Measurements from ENCODE around the gene LCE1B.

The LCE1B gene

DNA sequence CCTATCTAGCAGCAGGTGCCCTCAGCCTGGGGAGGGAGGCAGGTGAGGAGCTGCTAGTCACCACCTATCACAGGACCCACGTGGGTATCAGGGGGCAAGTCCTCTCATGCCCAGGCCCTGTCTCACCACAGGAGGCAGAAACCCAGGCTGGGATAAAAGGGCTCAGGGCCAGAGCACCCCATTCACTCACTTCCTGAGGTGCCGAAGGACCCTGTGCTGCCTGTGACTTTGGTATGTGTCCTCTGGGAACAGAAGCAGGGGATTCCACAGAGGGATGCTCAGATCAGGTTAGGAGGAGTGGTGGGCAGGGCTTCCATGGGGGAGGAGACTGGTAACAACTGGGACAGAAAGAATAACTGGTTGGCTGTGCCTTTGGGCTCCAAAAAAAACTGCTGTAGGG, 25.7 kb upstream of the LCE1B start, which contains the start of gene LCE1E:
Gene LCE1E (plus strand): TSS at position 181 of the 400 bp plus-strand sequence. CDS start 1,043 bp downstream, outside the sequence.
- no peaks in the 10 kb centered on the region for H3K36me3 ChIP-seq (ENCODE audit: control insufficient read depth in 4 of 4, insufficient read depth in 4 of 4, low read length in 3 of 4)
- DNase-seq: no peak
- H3K4me1 ChIP-seq (ENCODE audit: control extremely low read depth in 1 of 4, control insufficient read depth in 4 of 4, insufficient read depth in 4 of 4, low read length in 3 of 4): no peaks in the 10 kb centered on the region
- POLR2A ChIA-PET: no interaction called here
- H3K9me3 ChIP-seq (ENCODE audit: control extremely low read depth in 1 of 5, control insufficient read depth in 4 of 5, insufficient read depth in 2 of 5, low read depth in 1 of 5, low read length in 4 of 5): no peaks in the 10 kb centered on the region
- WGBS (ENCODE audit: insufficient coverage): 29% methylated on average over 1 of the region's 2 CpGs
- no peak within 1 kb of the TSS for H3K4me3 ChIP-seq (ENCODE audit: control insufficient read depth in 1 of 7, extremely low read depth in 1 of 7, insufficient read depth in 4 of 7, low read depth in 2 of 7, low read length in 6 of 7)
- H3K27me3 ChIP-seq (replicated peaks in 2 of 5; ENCODE audit: control insufficient read depth in 4 of 5, insufficient read depth in 5 of 5, low read length in 4 of 5): peaks cover 0 to 14% (median 2%) of the 10 kb centered on the region in 5 experiments
- H3K27ac ChIP-seq (ENCODE audit: insufficient read depth in 1 of 2, low read depth in 1 of 2, low read length in 2 of 2, poor library complexity in 1 of 2, severe bottlenecking in 2 of 2): no peak within 1 kb of the TSS
- CTCF ChIA-PET: no interaction called here

DNA sequence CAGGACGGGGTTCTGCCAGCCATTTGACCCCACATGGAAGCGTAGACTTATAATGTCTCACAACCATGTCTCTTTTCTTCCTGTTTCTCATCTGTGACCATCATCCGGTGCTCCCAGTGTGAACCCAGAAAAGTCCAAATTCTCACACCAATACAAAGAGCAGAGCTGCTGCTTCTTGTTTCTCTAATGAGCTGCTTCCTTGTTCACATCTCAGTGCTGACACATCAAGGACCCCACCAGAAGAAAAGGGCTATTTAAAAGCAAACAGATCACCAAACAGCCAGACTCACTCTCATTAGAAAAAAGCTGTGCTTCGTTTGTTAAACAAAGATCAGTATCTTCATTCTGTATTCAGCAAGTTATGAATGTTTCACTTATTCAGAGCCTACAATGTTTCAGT, 16.1 kb upstream of the LCE1B start:
- WGBS (ENCODE audit: insufficient coverage): no CpG with 5 or more reads among the region's 4 CpGs
- CTCF ChIA-PET: no interaction called here
- no peak overlapping the region for H3K27ac ChIP-seq (ENCODE audit: insufficient read depth in 1 of 2, low read depth in 1 of 2, low read length in 2 of 2, poor library complexity in 1 of 2, severe bottlenecking in 2 of 2)

DNA sequence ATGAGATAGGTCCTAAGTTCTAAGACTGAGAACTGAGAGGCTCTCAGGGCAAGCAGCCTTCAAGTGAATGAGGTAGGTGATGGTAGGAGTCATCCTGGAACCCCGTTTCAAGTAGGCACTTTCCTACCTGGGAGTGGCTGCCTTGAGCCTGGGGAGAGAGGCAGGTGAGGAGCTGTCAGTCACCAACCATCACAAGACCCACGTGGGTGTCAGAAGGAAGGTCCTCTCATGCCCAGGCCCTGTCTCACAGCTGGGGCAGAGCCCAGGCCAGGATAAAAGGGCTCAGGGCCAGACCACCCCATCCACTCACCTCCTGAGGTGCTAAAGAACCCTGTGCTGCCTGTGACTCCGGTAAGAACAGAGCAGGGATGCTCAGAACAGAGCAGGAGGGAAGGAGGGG, 15.3 kb upstream of the LCE1B start, which contains the start of gene LCE1D:
Gene LCE1D (plus strand): TSS at position 301 of the 400 bp plus-strand sequence. CDS start 1,074 bp downstream, outside the sequence.
- WGBS (ENCODE audit: insufficient coverage): 100% methylated on average over 1 of the region's 3 CpGs

More for the DNA sequence above, 16.1 kb upstream of the LCE1B start:
- no peaks in the 10 kb centered on the region for H3K36me3 ChIP-seq (ENCODE audit: control insufficient read depth in 4 of 4, insufficient read depth in 4 of 4, low read length in 3 of 4)
- POLR2A ChIA-PET: no interaction called here
- H3K4me3 ChIP-seq (ENCODE audit: control insufficient read depth in 1 of 7, extremely low read depth in 1 of 7, insufficient read depth in 4 of 7, low read depth in 2 of 7, low read length in 6 of 7): no peak overlapping the region
- H3K27me3 ChIP-seq (replicated peaks in 2 of 5; ENCODE audit: control insufficient read depth in 4 of 5, insufficient read depth in 5 of 5, low read length in 4 of 5): peaks cover 0 to 6% (median 0%) of the 10 kb centered on the region in 5 experiments
- DNase-seq: no peak
- no peaks in the 10 kb centered on the region for H3K4me1 ChIP-seq (ENCODE audit: control extremely low read depth in 1 of 4, control insufficient read depth in 4 of 4, insufficient read depth in 4 of 4, low read length in 3 of 4)
- H3K9me3 ChIP-seq (ENCODE audit: control extremely low read depth in 1 of 5, control insufficient read depth in 4 of 5, insufficient read depth in 2 of 5, low read depth in 1 of 5, low read length in 4 of 5): no peaks in the 10 kb centered on the region

DNA sequence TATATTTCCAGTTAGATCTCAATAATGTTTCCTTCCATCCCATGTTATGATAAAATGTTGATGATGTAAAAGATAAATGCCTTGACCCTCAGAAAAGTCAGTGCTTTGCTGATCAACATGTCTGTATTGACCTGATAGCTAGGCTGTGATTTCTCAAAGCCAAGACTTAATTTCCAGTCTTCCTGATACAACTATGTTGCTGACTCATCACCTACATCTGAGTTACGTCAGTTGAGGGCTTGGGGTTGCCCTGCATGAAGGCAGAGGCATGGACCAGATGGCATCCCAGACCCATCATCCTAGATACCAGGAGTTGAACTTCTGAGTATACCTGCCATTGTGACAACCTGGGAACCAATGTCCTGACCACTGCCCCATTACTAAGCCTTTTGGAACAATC, 10.4 kb upstream of the LCE1B start:
- Histone ChIP-seq H3K9me3 (ENCODE audit: control extremely low read depth in 1 of 5, control insufficient read depth in 4 of 5, insufficient read depth in 2 of 5, low read depth in 1 of 5, low read length in 4 of 5) (no peaks in the 10 kb centered on the region), H3K27ac (ENCODE audit: insufficient read depth in 1 of 2, low read depth in 1 of 2, low read length in 2 of 2, poor library complexity in 1 of 2, severe bottlenecking in 2 of 2) (no peak overlapping the region), H3K36me3 (ENCODE audit: control insufficient read depth in 4 of 4, insufficient read depth in 4 of 4, low read length in 3 of 4) (no peaks in the 10 kb centered on the region), H3K4me1 (ENCODE audit: control extremely low read depth in 1 of 4, control insufficient read depth in 4 of 4, insufficient read depth in 4 of 4, low read length in 3 of 4) (no peaks in the 10 kb centered on the region), H3K27me3 (replicated peaks in 2 of 5; ENCODE audit: control insufficient read depth in 4 of 5, insufficient read depth in 5 of 5, low read length in 4 of 5) (peaks cover 0 to 9% (median 2%) of the 10 kb centered on the region in 5 experiments), H3K4me3 (ENCODE audit: control insufficient read depth in 1 of 7, extremely low read depth in 1 of 7, insufficient read depth in 4 of 7, low read depth in 2 of 7, low read length in 6 of 7) (no peak overlapping the region)
- no peak for DNase-seq
- CTCF ChIA-PET: no interaction called here
- WGBS (ENCODE audit: insufficient coverage): 89% methylated on average over 1 of the region's 1 CpG
- POLR2A ChIA-PET: no interaction called here

More for the DNA sequence above, 15.3 kb upstream of the LCE1B start, which contains the start of gene LCE1D:
- no peaks in the 10 kb centered on the region for H3K4me1 ChIP-seq (ENCODE audit: control extremely low read depth in 1 of 4, control insufficient read depth in 4 of 4, insufficient read depth in 4 of 4, low read length in 3 of 4)
- DNase-seq: no peak
- H3K9me3 ChIP-seq (ENCODE audit: control extremely low read depth in 1 of 5, control insufficient read depth in 4 of 5, insufficient read depth in 2 of 5, low read depth in 1 of 5, low read length in 4 of 5): no peaks in the 10 kb centered on the region
- H3K36me3 ChIP-seq (ENCODE audit: control insufficient read depth in 4 of 4, insufficient read depth in 4 of 4, low read length in 3 of 4): no peaks in the 10 kb centered on the region
- no peak within 1 kb of the TSS for H3K4me3 ChIP-seq (ENCODE audit: control insufficient read depth in 1 of 7, extremely low read depth in 1 of 7, insufficient read depth in 4 of 7, low read depth in 2 of 7, low read length in 6 of 7)
- POLR2A ChIA-PET: no interaction called here
- CTCF ChIA-PET: no interaction called here
- no peak within 1 kb of the TSS for H3K27ac ChIP-seq (ENCODE audit: insufficient read depth in 1 of 2, low read depth in 1 of 2, low read length in 2 of 2, poor library complexity in 1 of 2, severe bottlenecking in 2 of 2)
- H3K27me3 ChIP-seq (replicated peaks in 2 of 5; ENCODE audit: control insufficient read depth in 4 of 5, insufficient read depth in 5 of 5, low read length in 4 of 5): peaks cover 0 to 7% (median 0%) of the 10 kb centered on the region in 5 experiments

DNA sequence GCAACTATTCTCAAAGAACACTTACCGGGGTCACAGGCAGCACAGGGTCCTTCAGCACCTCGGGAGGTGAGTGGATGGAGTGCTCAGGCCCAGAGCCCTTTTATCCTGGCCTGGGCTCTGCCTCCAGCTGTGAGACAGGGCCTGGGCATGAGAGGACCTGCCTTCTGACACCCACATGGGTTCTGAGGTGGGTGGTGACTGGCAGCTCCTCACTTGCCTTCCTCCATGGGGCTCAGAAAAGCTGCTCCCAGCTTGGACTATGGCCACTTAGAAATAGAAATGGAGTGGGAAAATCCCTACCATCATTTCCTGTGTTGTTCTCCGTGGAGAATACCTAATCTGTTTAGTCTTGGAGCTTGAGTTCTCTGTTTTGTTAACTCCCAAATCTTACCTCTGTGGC, 5.2 kb upstream of the LCE1B start, which contains the start of gene LCE1C:
Gene LCE1C (minus strand): TSS at position 76 of the 400 bp plus-strand sequence. CDS start 1,173 bp downstream, outside the sequence.
- Histone ChIP-seq H3K9me3 (ENCODE audit: control extremely low read depth in 1 of 5, control insufficient read depth in 4 of 5, insufficient read depth in 2 of 5, low read depth in 1 of 5, low read length in 4 of 5) (no peaks in the 10 kb centered on the region), H3K4me3 (ENCODE audit: control insufficient read depth in 1 of 7, extremely low read depth in 1 of 7, insufficient read depth in 4 of 7, low read depth in 2 of 7, low read length in 6 of 7) (no peak within 1 kb of the TSS), H3K27me3 (replicated peaks in 2 of 5; ENCODE audit: control insufficient read depth in 4 of 5, insufficient read depth in 5 of 5, low read length in 4 of 5) (peaks cover 0 to 13% (median 2%) of the 10 kb centered on the region in 5 experiments), H3K36me3 (ENCODE audit: control insufficient read depth in 4 of 4, insufficient read depth in 4 of 4, low read length in 3 of 4) (no peaks in the 10 kb centered on the region), H3K27ac (ENCODE audit: insufficient read depth in 1 of 2, low read depth in 1 of 2, low read length in 2 of 2, poor library complexity in 1 of 2, severe bottlenecking in 2 of 2) (no peak within 1 kb of the TSS), H3K4me1 (ENCODE audit: control extremely low read depth in 1 of 4, control insufficient read depth in 4 of 4, insufficient read depth in 4 of 4, low read length in 3 of 4) (no peaks in the 10 kb centered on the region)
- POLR2A ChIA-PET: no interaction called here
- WGBS (ENCODE audit: insufficient coverage): 83% methylated on average over 2 of the region's 3 CpGs
- no peak for DNase-seq
- CTCF ChIA-PET: no interaction called here

GRCh38 chr1:152811050-152811449, 721 bp upstream of the LCE1B start:
- no peak overlapping the region for H3K4me3 ChIP-seq (ENCODE audit: control insufficient read depth in 1 of 7, extremely low read depth in 1 of 7, insufficient read depth in 4 of 7, low read depth in 2 of 7, low read length in 6 of 7)
- ChIA-PET POLR2A (no interaction called here), CTCF (no interaction called here)
- H3K27ac ChIP-seq (ENCODE audit: insufficient read depth in 1 of 2, low read depth in 1 of 2, low read length in 2 of 2, poor library complexity in 1 of 2, severe bottlenecking in 2 of 2): no peak overlapping the region
- 72% methylated on average over 2 of the region's 2 CpGs for WGBS (ENCODE audit: insufficient coverage)
- H3K9me3 ChIP-seq (ENCODE audit: control extremely low read depth in 1 of 5, control insufficient read depth in 4 of 5, insufficient read depth in 2 of 5, low read depth in 1 of 5, low read length in 4 of 5): no peaks in the 10 kb centered on the region
- DNase-seq: no peak
- no peaks in the 10 kb centered on the region for H3K36me3 ChIP-seq (ENCODE audit: control insufficient read depth in 4 of 4, insufficient read depth in 4 of 4, low read length in 3 of 4)
- H3K4me1 ChIP-seq (ENCODE audit: control extremely low read depth in 1 of 4, control insufficient read depth in 4 of 4, insufficient read depth in 4 of 4, low read length in 3 of 4): no peaks in the 10 kb centered on the region
- peaks cover 0 to 6% (median 2%) of the 10 kb centered on the region in 5 experiments for H3K27me3 ChIP-seq (replicated peaks in 2 of 5; ENCODE audit: control insufficient read depth in 4 of 5, insufficient read depth in 5 of 5, low read length in 4 of 5)

GRCh38 chr1:152817309-152817708, 5.5 kb downstream of the LCE1B start:
- CTCF ChIA-PET: no interaction called here
- H3K27ac ChIP-seq (ENCODE audit: insufficient read depth in 1 of 2, low read depth in 1 of 2, low read length in 2 of 2, poor library complexity in 1 of 2, severe bottlenecking in 2 of 2): no peak overlapping the region
- POLR2A ChIA-PET: no interaction called here
- peaks cover 0 to 1% (median 0%) of the 10 kb centered on the region in 5 experiments for H3K27me3 ChIP-seq (replicated peaks in 2 of 5; ENCODE audit: control insufficient read depth in 4 of 5, insufficient read depth in 5 of 5, low read length in 4 of 5)
- H3K9me3 ChIP-seq (ENCODE audit: control extremely low read depth in 1 of 5, control insufficient read depth in 4 of 5, insufficient read depth in 2 of 5, low read depth in 1 of 5, low read length in 4 of 5): no peaks in the 10 kb centered on the region
- no peaks in the 10 kb centered on the region for H3K4me1 ChIP-seq (ENCODE audit: control extremely low read depth in 1 of 4, control insufficient read depth in 4 of 4, insufficient read depth in 4 of 4, low read length in 3 of 4)
- DNase-seq: no peak
- H3K4me3 ChIP-seq (ENCODE audit: control insufficient read depth in 1 of 7, extremely low read depth in 1 of 7, insufficient read depth in 4 of 7, low read depth in 2 of 7, low read length in 6 of 7): no peak overlapping the region
- no peaks in the 10 kb centered on the region for H3K36me3 ChIP-seq (ENCODE audit: control insufficient read depth in 4 of 4, insufficient read depth in 4 of 4, low read length in 3 of 4)
- whole genome bisulfite sequencing (ENCODE audit: insufficient coverage): 93% methylated on average over 6 of the region's 6 CpGs
